Type B pancreatic cell (in vitro differentiated cells): ENCODE data around the gene EEF1AKMT4. TPM values are rescaled to one million over a fixed set of nuclear protein-coding genes. Genes with fewer than 3 reads are reported as not detected.

Experiments used
- DNase-seq: peaks from one replicate; pipeline ENCODE4 v3.0.0; 2021; ENCODE audit warnings: mixed read lengths; ENCODE audit not compliant: unreplicated experiment; ENCODE audit errors: extremely low spot score
- H3K27ac Mint-ChIP-seq: 2 replicates; pipeline ENCODE4 v1.8.0; 2021; ENCODE audit warnings: mild to moderate bottlenecking, mixed read lengths
- H3K27me3 Mint-ChIP-seq: 2 replicates; pipeline ENCODE4 v1.8.0; 2021; ENCODE audit warnings: mixed read lengths
- H3K36me3 Mint-ChIP-seq: 2 replicates; pipeline ENCODE4 v1.8.0; 2021; ENCODE audit warnings: mixed read lengths
- H3K4me1 Mint-ChIP-seq: one replicate; pipeline ENCODE4 v1.8.0; 2021; ENCODE audit warnings: mixed read lengths; ENCODE audit not compliant: unreplicated experiment
- H3K4me3 Mint-ChIP-seq: 2 replicates; pipeline ENCODE4 v1.8.0; 2021; ENCODE audit warnings: mild to moderate bottlenecking, mixed read lengths
- H3K9me3 Mint-ChIP-seq: 2 replicates; pipeline ENCODE4 v1.8.0; 2021; ENCODE audit warnings: mixed read lengths
- total RNA-seq: library from RNA; stranded (reverse); gene quantifications from 2 replicates; pipeline ENCODE4 v1.2.1, GENCODE V29; 2021; ENCODE audit warnings: low replicate concordance
- TF ChIP-seq, protein P1 (sequence below): fragments of 200-600 bp; sonication (generic); conservative IDR thresholded peaks from 2 replicates; pipeline ENCODE4 v1.5.0; 2021; ENCODE audit warnings: antibody characterized with exemption, mild to moderate bottlenecking

Gene EEF1AKMT4
- total RNA-seq, 1 donor from 2014 or later, result 6.4 TPM

- Mint-ChIP-seq H3K36me3 (peaks cover 3% of the 10 kb centered on the region), H3K9me3 (no peaks in the 10 kb centered on the region), H3K27ac (peak within 1 kb of the TSS; percentile 95), H3K27me3 (no peaks in the 10 kb centered on the region), H3K4me1 (peaks cover 5% of the 10 kb centered on the region), H3K4me3 (peak within 1 kb of the TSS; percentile 98)
- TF ChIP-seq, protein P1, sequence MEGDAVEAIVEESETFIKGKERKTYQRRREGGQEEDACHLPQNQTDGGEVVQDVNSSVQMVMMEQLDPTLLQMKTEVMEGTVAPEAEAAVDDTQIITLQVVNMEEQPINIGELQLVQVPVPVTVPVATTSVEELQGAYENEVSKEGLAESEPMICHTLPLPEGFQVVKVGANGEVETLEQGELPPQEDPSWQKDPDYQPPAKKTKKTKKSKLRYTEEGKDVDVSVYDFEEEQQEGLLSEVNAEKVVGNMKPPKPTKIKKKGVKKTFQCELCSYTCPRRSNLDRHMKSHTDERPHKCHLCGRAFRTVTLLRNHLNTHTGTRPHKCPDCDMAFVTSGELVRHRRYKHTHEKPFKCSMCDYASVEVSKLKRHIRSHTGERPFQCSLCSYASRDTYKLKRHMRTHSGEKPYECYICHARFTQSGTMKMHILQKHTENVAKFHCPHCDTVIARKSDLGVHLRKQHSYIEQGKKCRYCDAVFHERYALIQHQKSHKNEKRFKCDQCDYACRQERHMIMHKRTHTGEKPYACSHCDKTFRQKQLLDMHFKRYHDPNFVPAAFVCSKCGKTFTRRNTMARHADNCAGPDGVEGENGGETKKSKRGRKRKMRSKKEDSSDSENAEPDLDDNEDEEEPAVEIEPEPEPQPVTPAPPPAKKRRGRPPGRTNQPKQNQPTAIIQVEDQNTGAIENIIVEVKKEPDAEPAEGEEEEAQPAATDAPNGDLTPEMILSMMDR, result no peak
- peak; percentile 88 for DNase-seq
These were observed 739 bp upstream of the EEF1AKMT4 start, which contains the start of gene ALG3 for GRCh38 chr3:184248454-184249411. Gene ALG3, minus strand, starts transcription at chr3:184248962. Its CDS starts 22 bp downstream, at chr3:184248940.

DNA sequence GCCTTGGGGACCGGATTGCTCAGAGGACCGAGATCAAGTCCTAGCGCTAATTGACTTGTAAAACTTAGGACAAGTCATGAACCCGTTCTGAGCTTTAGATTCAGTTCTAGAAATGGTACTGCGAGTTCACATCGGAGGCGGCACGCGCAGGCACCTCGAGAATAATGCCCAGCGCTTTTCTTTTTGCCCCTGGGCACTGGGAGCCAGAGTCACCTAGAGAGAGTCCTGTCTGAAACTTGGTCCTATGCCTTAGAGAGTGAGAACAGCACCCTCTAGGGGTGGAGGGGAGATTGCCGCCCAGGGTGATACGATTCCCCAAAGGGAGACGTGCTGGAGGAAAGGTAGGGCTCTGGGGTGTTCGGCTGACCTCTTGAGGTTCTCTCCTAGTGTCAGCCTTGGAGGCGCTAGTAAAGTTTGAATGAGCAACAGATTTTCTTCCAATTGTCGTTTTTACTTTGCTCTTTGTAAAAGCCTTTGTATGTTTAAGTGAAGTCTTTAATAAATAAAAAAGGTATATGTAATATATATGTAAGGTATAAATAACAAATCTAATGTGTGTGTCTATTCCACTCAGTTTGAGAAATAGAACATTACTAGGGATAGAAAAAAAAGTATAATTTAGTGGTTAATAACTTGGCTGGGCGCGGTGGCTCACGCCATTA is 826 bp downstream of the EEF1AKMT4 start:
- H3K9me3 Mint-ChIP-seq, result no peaks in the 10 kb centered on the region

GRCh38 chr3:184255291-184256039 is 6.0 kb downstream of the EEF1AKMT4 start:
- H3K27ac Mint-ChIP-seq, result no peak overlapping the region
- TF ChIP-seq, protein P1, result no peak
- peaks cover 30% of the 10 kb centered on the region for H3K27me3 Mint-ChIP-seq
- no peak overlapping the region for H3K4me3 Mint-ChIP-seq
- no peaks in the 10 kb centered on the region for H3K9me3 Mint-ChIP-seq
- H3K4me1 Mint-ChIP-seq, result peaks cover 4% of the 10 kb centered on the region
- no peak for DNase-seq
- no peaks in the 10 kb centered on the region for H3K36me3 Mint-ChIP-seq

More for the DNA sequence above, 826 bp downstream of the EEF1AKMT4 start:
- H3K36me3 Mint-ChIP-seq, result peaks cover 3% of the 10 kb centered on the region
- peak overlapping the region; percentile 98 for H3K4me3 Mint-ChIP-seq
- peak overlapping the region; percentile 95 for H3K27ac Mint-ChIP-seq
- no peaks in the 10 kb centered on the region for H3K27me3 Mint-ChIP-seq
- TF ChIP-seq, protein P1, result peak; percentile 94
- peaks cover 5% of the 10 kb centered on the region for H3K4me1 Mint-ChIP-seq
- peak; percentile 86 for DNase-seq

- peaks cover 41% of the 10 kb centered on the region for H3K27me3 Mint-ChIP-seq
- H3K27ac Mint-ChIP-seq, result no peak overlapping the region
- TF ChIP-seq, protein P1, result no peak
- H3K4me3 Mint-ChIP-seq, result peak overlapping the region; percentile 45
- peaks cover 10% of the 10 kb centered on the region for H3K4me1 Mint-ChIP-seq
- H3K36me3 Mint-ChIP-seq, result peaks cover 4% of the 10 kb centered on the region
- DNase-seq, result no peak
- no peaks in the 10 kb centered on the region for H3K9me3 Mint-ChIP-seq
These were observed 7.8 kb downstream of the EEF1AKMT4 start for GRCh38 chr3:184257083-184257915.
